IPS-NIHi11 (cell line): Measurements from ENCODE around the gene CRAT.

Source experiments
- DNase-seq: peaks from one replicate; pipeline ENCODE4 v3.0.0; 2012; ENCODE audit warnings: mixed read lengths, low spot score

Gene CRAT

DNA sequence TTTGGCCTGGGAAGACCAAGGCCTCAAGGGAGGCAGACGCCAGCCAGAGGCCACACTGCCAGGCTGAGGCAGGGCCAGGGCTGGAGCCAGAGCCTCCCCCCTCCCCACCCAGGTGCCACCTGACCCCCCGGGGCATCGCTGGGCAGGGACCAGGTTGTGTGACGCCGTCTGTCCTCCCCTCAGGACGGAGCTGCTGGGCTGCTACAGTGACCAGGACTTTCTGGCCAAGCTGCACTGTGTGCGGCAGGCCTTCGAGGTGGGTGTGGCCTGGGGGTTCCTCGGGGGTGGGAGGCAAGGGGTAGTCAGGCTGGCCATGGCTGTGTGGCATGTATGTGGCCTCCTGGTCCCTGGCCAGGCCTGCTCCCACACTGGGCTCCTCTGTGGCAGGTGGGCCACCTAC is 47.5 kb downstream of the CRAT start:
- no peak for DNase-seq

DNA sequence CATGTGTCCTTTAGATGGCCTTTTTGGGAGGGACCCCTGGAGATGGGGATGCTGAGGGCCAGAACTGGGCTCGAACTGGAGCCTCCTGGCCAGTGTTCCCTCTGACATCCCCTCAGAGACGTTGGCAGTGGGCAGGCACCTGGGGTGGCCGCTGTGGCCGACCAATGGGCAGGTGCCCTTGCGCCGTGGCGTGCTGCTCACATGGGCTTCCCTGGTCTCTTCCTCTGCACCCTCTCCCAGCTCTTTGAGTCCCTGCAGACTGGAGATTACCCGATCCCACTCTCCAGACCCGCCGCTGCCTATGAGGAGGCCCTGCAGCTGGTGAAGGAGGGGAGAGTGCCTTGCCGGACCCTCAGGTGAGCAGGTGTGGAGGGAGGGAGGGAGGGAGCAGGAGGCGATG is 49.6 kb downstream of the CRAT start:
- no peak for DNase-seq

DNA sequence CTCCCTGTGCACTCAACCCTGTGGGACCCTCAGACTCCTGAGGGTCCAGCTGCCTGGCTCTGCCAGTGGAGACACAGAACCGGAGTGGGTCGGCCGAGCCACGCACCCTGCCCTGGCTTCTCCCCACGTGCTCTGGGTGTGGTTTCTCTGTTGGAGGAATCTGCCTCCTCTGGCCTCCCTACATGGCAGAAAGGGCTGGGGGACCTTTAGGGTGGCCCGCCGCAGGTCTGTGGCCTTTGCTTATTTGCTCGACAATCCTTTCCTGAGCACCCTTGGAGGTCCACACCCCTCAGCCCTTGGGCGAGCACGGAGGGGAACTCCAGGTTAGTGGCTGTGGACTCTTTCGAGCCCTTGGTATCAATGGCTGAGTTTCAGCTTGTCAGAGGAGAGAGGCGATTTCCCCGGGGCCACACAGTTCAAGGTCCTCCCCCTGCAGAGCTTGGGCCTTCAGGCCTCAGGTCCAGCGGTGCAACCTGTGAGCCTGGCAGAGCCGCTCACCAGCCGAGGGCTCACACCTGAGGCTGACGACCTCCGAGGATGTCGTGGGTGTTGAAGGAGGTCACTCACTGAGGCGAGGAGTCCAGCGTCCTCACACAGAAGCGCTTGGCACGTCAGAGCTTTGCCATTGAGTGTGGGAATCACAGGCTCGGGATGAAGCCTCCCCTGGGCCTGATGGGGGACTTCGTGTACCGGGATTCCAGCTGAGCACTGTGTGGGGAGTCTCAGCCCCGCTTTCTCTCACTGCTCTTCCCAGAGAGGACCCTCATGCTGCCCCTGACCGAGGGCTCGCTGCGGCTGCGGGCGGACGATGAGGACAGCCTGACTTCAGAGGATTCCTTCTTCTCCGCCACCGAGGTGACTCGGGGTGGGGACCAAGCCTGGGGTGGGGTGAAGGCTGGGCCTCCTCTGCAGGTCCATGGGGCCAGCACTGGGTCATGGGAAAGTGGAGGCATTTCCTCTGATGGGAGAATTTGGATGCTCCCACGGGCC is 50.5 kb downstream of the CRAT start:
- no peak for DNase-seq

DNA sequence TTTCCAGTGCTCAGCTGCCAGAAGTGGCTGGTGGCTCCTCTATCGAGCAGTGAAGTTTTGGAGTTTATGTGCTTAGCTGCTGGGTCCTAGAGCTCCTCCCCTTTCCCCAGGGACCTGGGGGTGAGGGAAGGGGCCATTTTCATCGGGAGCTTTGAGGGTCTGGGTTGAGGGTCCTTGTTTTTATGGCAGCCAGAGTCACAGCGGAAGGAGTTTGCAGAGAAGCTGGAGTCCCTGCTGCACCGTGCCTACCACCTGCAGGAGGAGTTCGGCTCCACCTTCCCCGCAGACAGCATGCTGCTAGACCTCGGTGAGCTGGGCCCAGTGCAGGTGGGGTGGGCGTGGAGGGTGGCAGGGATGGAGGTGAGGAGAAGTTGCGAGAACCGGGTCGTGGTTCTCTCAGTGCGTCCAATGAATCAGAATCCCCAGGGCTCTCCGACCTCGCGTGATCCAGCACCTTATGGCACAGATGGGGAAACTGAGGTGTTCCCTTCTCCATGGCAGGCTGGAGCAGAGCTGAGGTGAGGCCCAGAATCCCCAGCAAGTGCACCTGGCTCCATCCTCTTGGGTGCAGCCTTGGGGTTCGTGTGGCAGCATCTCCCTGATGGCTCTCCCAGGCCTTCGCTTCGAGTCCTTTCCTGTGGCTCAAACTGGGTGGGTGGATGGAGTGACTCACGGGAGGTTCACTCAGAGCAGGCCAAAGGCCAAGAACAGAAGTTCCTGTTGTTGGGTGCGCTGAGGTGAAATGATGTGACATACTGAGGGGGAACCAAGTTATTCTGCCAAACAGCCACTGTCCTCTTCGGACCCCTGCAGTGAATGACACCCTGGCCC is 51.4 kb downstream of the CRAT start:
- DNase-seq, result no peak

DNA sequence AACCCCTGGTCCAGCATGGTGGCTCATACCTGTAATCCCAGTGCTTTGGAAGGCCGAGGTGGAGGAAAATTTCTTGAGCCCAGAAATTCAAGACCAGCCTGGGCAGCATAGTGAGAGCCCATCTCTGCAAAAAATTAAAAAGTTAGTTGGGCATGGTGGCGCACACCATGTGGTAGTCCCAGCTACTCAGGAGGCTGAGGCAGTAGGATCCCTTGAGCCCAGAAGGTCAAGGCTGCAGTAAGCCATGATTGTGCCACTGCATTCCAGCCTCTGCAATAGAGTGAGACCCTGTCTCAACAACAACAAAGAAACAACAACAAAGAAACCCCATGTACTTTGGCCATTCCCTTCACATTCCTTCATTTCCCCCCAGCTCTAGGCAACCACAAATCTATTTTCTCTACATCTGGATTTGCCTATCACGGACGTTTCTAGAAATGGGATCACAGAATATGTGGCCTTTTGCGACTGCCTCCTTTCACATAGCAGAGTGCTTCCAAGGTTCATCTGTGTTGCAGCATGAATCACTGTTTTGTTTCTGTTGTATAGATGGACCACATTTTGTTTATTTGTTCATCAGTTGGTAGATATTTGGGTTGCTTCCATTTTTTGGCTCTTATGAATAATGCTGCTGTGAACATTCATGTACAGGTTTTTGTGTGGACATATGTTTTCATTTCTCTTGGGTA is 56.3 kb downstream of the CRAT start:
- DNase-seq, result no peak

DNA sequence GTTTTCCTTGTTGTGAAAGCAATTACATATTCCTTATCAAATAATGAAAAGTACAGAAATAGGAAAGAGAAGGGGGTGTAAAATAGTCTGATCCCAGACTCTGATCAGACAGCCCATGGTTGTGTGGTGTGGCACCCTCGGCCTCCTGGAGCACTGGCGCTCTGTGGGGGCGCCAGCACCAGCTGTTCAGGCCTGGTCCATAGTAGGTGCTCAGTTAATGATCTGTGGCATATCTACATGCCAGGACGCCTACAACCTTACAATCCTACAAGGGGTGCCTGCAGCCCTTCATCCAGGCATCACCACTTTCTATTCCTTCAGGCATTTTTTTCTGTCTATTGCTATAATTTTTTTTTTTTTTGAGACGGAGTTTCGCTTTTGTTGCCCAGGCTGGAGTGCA is 57.6 kb downstream of the CRAT start:
- no peak for DNase-seq

DNA sequence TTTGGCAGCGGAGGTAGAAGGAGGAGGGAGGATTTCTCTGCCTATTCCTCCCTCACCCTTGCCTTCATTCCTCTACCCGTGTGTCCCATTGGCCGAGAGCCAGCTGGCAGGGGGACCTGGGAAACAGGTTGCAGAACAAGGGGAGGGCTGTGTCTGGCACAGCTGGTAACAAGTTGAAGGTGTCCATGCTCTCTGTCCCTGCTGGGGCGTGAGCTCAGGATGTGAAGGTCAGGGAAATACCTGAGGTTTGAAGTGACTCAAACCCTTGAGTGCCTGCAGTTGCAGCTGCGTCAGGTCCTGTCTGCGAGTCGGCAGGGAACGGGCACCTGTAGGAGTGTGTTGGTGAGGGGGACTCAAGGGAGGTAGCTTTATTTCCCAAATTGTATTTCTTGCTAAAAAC is 58.0 kb downstream of the CRAT start:
- DNase-seq, result peak; percentile 63
